ENCODE results near the gene OR4D11.
"Not testable (repeated sequence)": the region's sequence is repeated elsewhere in the genome, so short reads cannot be mapped to it uniquely, and the experiment has no call there.

OR4D11 gene

GRCh38 chr11:59547605-59548308 is 44.4 kb downstream of the OR4D11 start:
- not testable (repeated sequence) for DNase-seq (ENCODE audit: low read depth, low spot score)

GRCh38 chr11:59548309-59548656 is 44.9 kb downstream of the OR4D11 start:
- no peak for DNase-seq (ENCODE audit: low read depth, low spot score)

- peak; percentile 96 for DNase-seq (ENCODE audit: low read depth, low spot score)
These were observed 47.0 kb downstream of the OR4D11 start for GRCh38 chr11:59550368-59550841.

GRCh38 chr11:59550842-59551658 is 47.7 kb downstream of the OR4D11 start:
- DNase-seq (ENCODE audit: low read depth, low spot score): peak; percentile 90

GRCh38 chr11:59551659-59552521 is 48.5 kb downstream of the OR4D11 start:
- DNase-seq (ENCODE audit: low read depth, low spot score): peak; percentile 77

GRCh38 chr11:59552844-59553243 is 49.5 kb downstream of the OR4D11 start:
- DNase-seq (ENCODE audit: low read depth, low spot score): no peak

- DNase-seq (ENCODE audit: low read depth, low spot score): no peak
These were observed 49.9 kb downstream of the OR4D11 start for GRCh38 chr11:59553323-59553722.
